ENCODE measurements around the gene ACOT8. TPM values are rescaled to one million over a fixed set of nuclear protein-coding genes. Genes with fewer than 3 reads are reported as not detected.

Gene ACOT8
- total and polyA plus RNA-seq, 5 experiments from 2014 or later: 29.6 to 46.2 (median 37.5) TPM

DNA sequence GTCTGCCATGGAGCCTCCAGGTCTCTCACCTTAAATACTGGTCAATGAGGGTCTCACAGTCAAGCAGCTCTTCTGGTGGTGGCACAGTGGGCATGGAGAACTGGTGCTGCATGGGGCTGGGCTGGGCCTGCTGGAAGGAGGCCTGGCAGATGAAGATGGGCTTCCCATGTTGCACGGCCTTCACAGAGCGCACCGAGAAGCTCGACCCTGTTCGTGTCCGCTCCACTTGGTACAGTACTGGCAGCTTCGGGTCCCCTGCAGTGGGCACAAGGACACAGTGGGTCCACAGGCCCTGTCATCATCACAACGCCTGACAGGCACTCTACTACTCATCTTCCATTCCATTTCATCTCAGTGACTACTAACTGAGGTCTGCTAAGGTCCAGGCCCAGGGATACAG is 8.8 kb downstream of the ACOT8 start:
- no peak for DNase-seq
- peaks cover 1 to 12% (median 5%) of the 10 kb centered on the region in 4 donors for H3K4me1 Mint-ChIP-seq
- no peak for ATAC-seq
- peak overlapping the region in 1 of 10 donors; percentile 79 for H3K27ac Mint-ChIP-seq
- POLR2A ChIA-PET: interaction anchor here (0.9 kb wide), 1 partner anchor 14 kb away, joined by 4 read pairs; no protein-coding TSS in a partner anchor
- no peaks in the 10 kb centered on the region for H3K27me3 Mint-ChIP-seq
- no peak overlapping the region for H3K4me3 Mint-ChIP-seq
- peaks cover 0 to 80% (median 21%) of the 10 kb centered on the region in 3 donors for H3K36me3 Mint-ChIP-seq
- H3K9me3 Mint-ChIP-seq: no peaks in the 10 kb centered on the region

- H3K36me3 Mint-ChIP-seq: peaks cover 0 to 78% (median 9%) of the 10 kb centered on the region in 3 donors
- no peak for DNase-seq
Measured at GRCh38 chr20:45845452-45845851, 11.7 kb downstream of the ACOT8 start.

GRCh38 chr20:45843506-45843905 is 13.7 kb downstream of the ACOT8 start:
- H3K9me3 Mint-ChIP-seq: no peaks in the 10 kb centered on the region
- POLR2A ChIA-PET: no interaction called here
- H3K4me3 Mint-ChIP-seq: no peak overlapping the region

More at GRCh38 chr20:45845452-45845851, 11.7 kb downstream of the ACOT8 start:
- no peaks in the 10 kb centered on the region for H3K27me3 Mint-ChIP-seq
- H3K4me1 Mint-ChIP-seq: peaks cover 1 to 12% (median 8%) of the 10 kb centered on the region in 4 donors
- POLR2A ChIA-PET: interaction anchor here (0.7 kb wide), 1 partner anchor 9 kb away, joined by 3 read pairs; no protein-coding TSS in a partner anchor
- ATAC-seq: no peak
- H3K27ac Mint-ChIP-seq: no peak overlapping the region
- no peak overlapping the region for H3K4me3 Mint-ChIP-seq
- H3K9me3 Mint-ChIP-seq: no peaks in the 10 kb centered on the region

DNA sequence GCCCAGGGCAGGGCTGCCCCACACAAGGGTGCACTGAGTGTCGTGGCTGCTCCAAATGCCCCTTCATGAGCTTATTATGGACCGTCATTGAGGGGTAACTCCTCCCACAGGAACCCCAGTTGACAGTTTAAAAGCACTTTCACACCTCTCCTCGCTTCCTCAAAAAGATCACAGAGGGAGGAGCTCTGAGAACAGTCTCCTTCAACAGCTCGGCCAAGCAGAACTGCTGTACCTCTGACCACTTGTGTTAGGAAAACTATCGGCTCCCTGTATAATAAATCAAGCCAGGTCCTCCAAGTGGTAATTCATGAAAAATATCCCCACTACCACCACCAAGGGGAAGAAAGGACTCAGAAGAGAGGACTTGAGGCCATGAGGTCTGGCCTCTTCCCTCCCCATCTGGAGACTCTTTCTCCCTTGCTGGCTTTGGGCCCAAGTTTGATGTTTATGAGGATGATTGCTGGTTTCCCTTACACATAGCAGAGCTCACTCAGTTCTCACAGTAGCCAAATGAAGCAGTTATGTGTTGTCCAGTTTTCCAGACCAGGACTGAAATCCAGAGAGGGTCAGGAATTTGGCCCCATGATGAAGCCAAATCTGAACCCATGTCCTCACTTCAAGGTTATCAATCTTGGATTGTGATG is 14.9 kb downstream of the ACOT8 start:
- H3K4me1 Mint-ChIP-seq: peaks cover 0 to 12% (median 5%) of the 10 kb centered on the region in 4 donors
- H3K4me3 Mint-ChIP-seq: no peak overlapping the region
- H3K9me3 Mint-ChIP-seq: no peaks in the 10 kb centered on the region
- no peaks in the 10 kb centered on the region for H3K27me3 Mint-ChIP-seq
- no peak for ATAC-seq
- POLR2A ChIA-PET: interaction anchor here (1.1 kb wide), 1 partner anchor 93 kb away, joined by 3 read pairs; the partner anchor contains the start of gene PCIF1
- H3K27ac Mint-ChIP-seq: peak overlapping the region in 1 of 10 donors; percentile 44
- DNase-seq: no peak
- peaks cover 0 to 57% (median 3%) of the 10 kb centered on the region in 3 donors for H3K36me3 Mint-ChIP-seq

More at GRCh38 chr20:45843506-45843905, 13.7 kb downstream of the ACOT8 start:
- ATAC-seq (no peak), DNase-seq (no peak)
- Mint-ChIP-seq H3K4me1 (peaks cover 0 to 12% (median 5%) of the 10 kb centered on the region in 4 donors), H3K36me3 (peaks cover 0 to 65% (median 5%) of the 10 kb centered on the region in 3 donors), H3K27me3 (no peaks in the 10 kb centered on the region), H3K27ac (peak overlapping the region in 1 of 10 donors; percentile 35)

DNA sequence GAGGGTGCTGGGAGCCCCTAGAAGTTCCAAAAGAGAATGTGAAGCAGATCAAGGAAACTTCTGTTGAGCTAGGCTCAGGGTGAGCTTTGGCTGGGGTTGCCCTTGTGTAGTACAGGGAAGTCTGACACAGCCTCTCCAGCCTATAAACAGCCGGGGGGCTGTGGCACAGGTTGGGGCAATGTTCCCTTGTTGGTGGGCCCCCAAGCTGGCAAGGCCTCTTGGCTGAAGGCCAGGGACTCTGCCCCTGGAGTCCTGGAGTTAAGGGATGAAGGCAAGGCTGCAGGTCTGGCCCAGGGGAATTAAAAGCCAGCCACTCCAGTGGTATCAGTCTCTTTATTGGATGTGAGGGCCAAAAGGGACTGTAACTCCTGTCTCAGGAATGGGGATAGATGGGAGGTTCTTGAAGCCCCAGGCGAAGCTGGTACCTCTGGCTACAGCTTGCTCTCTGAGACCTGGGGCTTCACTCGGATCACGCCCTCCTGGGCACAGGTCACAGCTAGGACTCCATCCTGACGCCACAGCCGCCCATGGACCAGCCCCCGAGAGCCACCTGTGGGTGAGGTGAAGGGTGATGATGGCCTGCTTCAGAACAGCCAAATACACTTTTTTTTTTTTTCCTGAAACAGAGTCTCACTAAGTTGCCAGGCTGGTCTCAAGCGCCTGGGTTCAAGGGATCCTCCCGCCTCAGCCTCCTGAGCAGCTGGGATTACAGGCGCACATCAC is 15.6 kb downstream of the ACOT8 start:
- no peak for DNase-seq
- ATAC-seq: no peak
- peaks cover 0 to 12% (median 5%) of the 10 kb centered on the region in 4 donors for H3K4me1 Mint-ChIP-seq
- no peaks in the 10 kb centered on the region for H3K9me3 Mint-ChIP-seq
- H3K4me3 Mint-ChIP-seq: no peak overlapping the region
- no peaks in the 10 kb centered on the region for H3K27me3 Mint-ChIP-seq
- H3K27ac Mint-ChIP-seq: no peak overlapping the region
- H3K36me3 Mint-ChIP-seq: peaks cover 0 to 53% (median 3%) of the 10 kb centered on the region in 3 donors
- POLR2A ChIA-PET: interaction anchor here (1.1 kb wide), 2 partner anchors 15 to 93 kb away, joined by 3 read pairs; partner anchors contain the start of gene PCIF1

- no peaks in the 10 kb centered on the region for H3K9me3 Mint-ChIP-seq
Measured at GRCh38 chr20:45840700-45841198, 16.4 kb downstream of the ACOT8 start.

DNA sequence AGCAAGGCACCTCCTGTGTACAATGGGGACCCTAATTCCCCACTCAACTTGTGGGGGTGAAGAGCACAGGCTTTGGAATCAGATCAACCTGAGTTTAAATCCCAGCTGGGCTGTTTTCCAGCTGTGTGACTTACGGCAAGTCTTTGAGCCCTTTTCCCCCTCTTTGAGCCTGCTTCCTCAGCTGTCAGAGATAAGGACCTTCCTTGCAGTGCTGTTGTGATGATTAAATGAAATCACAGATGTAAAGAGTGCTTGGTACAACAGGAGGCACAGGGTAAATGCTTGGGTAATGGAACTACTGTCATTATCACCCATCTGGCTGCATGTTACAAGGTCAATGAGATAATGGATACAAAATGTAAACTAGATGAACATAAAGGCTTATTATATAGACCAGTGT is 20.4 kb downstream of the ACOT8 start:
- H3K9me3 Mint-ChIP-seq: no peaks in the 10 kb centered on the region
- DNase-seq: no peak
- peaks cover 0 to 6% (median 0%) of the 10 kb centered on the region in 3 donors for H3K36me3 Mint-ChIP-seq
- no peak overlapping the region for H3K4me3 Mint-ChIP-seq
- H3K4me1 Mint-ChIP-seq: peaks cover 3 to 18% (median 14%) of the 10 kb centered on the region in 4 donors
- POLR2A ChIA-PET: interaction anchor here (0.6 kb wide), 2 partner anchors 8 to 30 kb away, joined by 3 read pairs; no protein-coding TSS in a partner anchor
- no peaks in the 10 kb centered on the region for H3K27me3 Mint-ChIP-seq
- no peak for ATAC-seq
- peak overlapping the region in 1 of 10 donors; percentile 2 for H3K27ac Mint-ChIP-seq

More at GRCh38 chr20:45840700-45841198, 16.4 kb downstream of the ACOT8 start:
- ATAC-seq (no peak), DNase-seq (no peak)
- Mint-ChIP-seq H3K4me3 (no peak overlapping the region), H3K27me3 (no peaks in the 10 kb centered on the region), H3K27ac (no peak overlapping the region), H3K4me1 (peaks cover 0 to 12% (median 5%) of the 10 kb centered on the region in 4 donors), H3K36me3 (peaks cover 0 to 44% (median 0%) of the 10 kb centered on the region in 3 donors)
- POLR2A ChIA-PET: interaction anchor here (1.0 to 1.1 kb wide), 2 partner anchors 16 to 17 kb away, joined by 3 read pairs; no protein-coding TSS in a partner anchor

DNA sequence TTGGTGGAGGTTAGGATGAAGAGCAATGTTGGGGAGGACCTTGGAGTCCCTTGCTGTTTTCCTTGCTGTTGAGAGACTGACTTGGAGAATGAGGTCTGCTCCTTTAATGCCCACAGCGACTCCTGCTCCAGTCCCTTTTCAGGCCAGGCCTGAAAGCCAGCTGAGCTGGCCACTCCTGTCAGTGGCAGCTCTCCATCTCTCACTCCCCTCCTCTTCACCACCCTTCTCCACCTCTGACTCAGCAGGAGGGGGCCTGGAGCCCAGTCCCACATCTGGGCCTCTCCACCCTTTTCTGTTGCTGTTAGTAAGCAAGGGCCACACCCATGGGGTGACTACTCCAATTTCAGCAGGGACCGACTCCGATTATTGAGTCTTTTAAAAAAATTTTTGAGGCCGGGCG is 21.4 kb downstream of the ACOT8 start:
- Mint-ChIP-seq H3K4me1 (peaks cover 3 to 18% (median 14%) of the 10 kb centered on the region in 4 donors), H3K36me3 (no peaks in the 10 kb centered on the region), H3K4me3 (peak overlapping the region in 6 of 10 donors; percentile 7 to 73 (median 34)), H3K9me3 (no peaks in the 10 kb centered on the region), H3K27me3 (no peaks in the 10 kb centered on the region), H3K27ac (peak overlapping the region in 1 of 10 donors; percentile 56)
- no peak for ATAC-seq
- POLR2A ChIA-PET: interaction anchor here (0.6 kb wide), 1 partner anchor 11 kb away, joined by 9 read pairs; no protein-coding TSS in a partner anchor
- DNase-seq: no peak

GRCh38 chr20:45835329-45835765 is 21.8 kb downstream of the ACOT8 start:
- POLR2A ChIA-PET: interaction anchor here (1.8 kb wide), 1 partner anchor 11 kb away, joined by 6 read pairs; no protein-coding TSS in a partner anchor
- H3K27ac Mint-ChIP-seq: no peak overlapping the region
- DNase-seq: no peak
- peaks cover 0 to 1% (median under 1%) of the 10 kb centered on the region in 5 donors for H3K27me3 Mint-ChIP-seq
- no peaks in the 10 kb centered on the region for H3K9me3 Mint-ChIP-seq
- peaks cover 3 to 18% (median 14%) of the 10 kb centered on the region in 4 donors for H3K4me1 Mint-ChIP-seq
- no peak for ATAC-seq
- H3K36me3 Mint-ChIP-seq: no peaks in the 10 kb centered on the region
- peak overlapping the region in 9 of 10 donors; percentile 7 to 95 (median 64) for H3K4me3 Mint-ChIP-seq

GRCh38 chr20:45834797-45835161 is 22.4 kb downstream of the ACOT8 start:
- no peaks in the 10 kb centered on the region for H3K9me3 Mint-ChIP-seq
- POLR2A ChIA-PET: interaction anchor here (0.8 to 2.2 kb wide), 7 partner anchors 11 to 100 kb away, joined by 3 to 18 read pairs (median 4); partner anchors contain the start of genes ACOT8, CTSA, DNTTIP1 and NEURL2
- DNase-seq (no peak), ATAC-seq (no peak)
- peaks cover 0 to 2% (median 2%) of the 10 kb centered on the region in 5 donors for H3K27me3 Mint-ChIP-seq
- H3K4me3 Mint-ChIP-seq: peak overlapping the region; percentile 54 to 95 (median 72)
- H3K27ac Mint-ChIP-seq: peak overlapping the region in 2 of 10 donors; percentile 36 to 59
- peaks cover 3 to 18% (median 14%) of the 10 kb centered on the region in 4 donors for H3K4me1 Mint-ChIP-seq
- no peaks in the 10 kb centered on the region for H3K36me3 Mint-ChIP-seq

GRCh38 chr20:45833883-45834796 is 23.1 kb downstream of the ACOT8 start:
- Mint-ChIP-seq H3K4me3 (peak overlapping the region; percentile 64 to 95 (median 90)), H3K9me3 (no peaks in the 10 kb centered on the region), H3K4me1 (peaks cover 3 to 18% (median 14%) of the 10 kb centered on the region in 4 donors), H3K27ac (peak overlapping the region in 3 of 10 donors; percentile 31 to 77 (median 59)), H3K36me3 (no peaks in the 10 kb centered on the region), H3K27me3 (peaks cover 0 to 2% (median 2%) of the 10 kb centered on the region in 5 donors)
- ATAC-seq: peak; percentile 68 to 81
- peak in 8 of 10 donors; percentile 13 to 45 (median 39) for DNase-seq
- POLR2A ChIA-PET: interaction anchor here (0.8 to 2.2 kb wide), 8 partner anchors 10 to 119 kb away, joined by 3 to 18 read pairs (median 4); partner anchors contain the start of genes ACOT8, CTSA, DNTTIP1 and NEURL2
